GM12865 (cell line): ENCODE results near the gene FRK.

ENCODE experiments used
- DNase-seq: peaks from one replicate; pipeline ENCODE4 v3.0.0; 2010; ENCODE audit warnings: low read depth
- H3K4me3 ChIP-seq: 2 replicates; pipeline ENCODE4 v1.5.1; 2011; ENCODE audit warnings: mild to moderate bottlenecking, low read depth, low read length, control low read depth
- CTCF ChIP-seq: IDR thresholded peaks from 2 replicates; pipeline ENCODE4 v1.5.1; 2011; ENCODE audit warnings: low read length, control low read depth, low read depth, inconsistent platforms; ENCODE audit not compliant: insufficient read depth; ENCODE audit errors: missing control alignments

The FRK gene

GRCh38 chr6:116060572-116061283 lies at the start of gene FRK:
TSS of gene FRK (minus strand) at chr6:116060891. CDS start at chr6:116060311, 580 bp downstream.
- no peak within 1 kb of the TSS for H3K4me3 ChIP-seq
- no peak for TF ChIP-seq CTCF
- DNase-seq = no peak

- no peak for DNase-seq
- H3K4me3 ChIP-seq = no peak overlapping the region
- no peak for TF ChIP-seq CTCF
Observed at GRCh38 chr6:116108836-116109235, 48.1 kb upstream of the FRK start.

- no peak for DNase-seq
- peak overlapping the region; percentile 29; the same call in 1 of the 2 replicates for H3K4me3 ChIP-seq
- TF ChIP-seq CTCF = no peak
Observed at GRCh38 chr6:116106146-116106545, 45.5 kb upstream of the FRK start.

GRCh38 chr6:116105247-116105646 lies 44.6 kb upstream of the FRK start:
- TF ChIP-seq CTCF = no peak
- no peak overlapping the region for H3K4me3 ChIP-seq
- DNase-seq = no peak

- TF ChIP-seq CTCF = no peak
- no peak for DNase-seq
- no peak overlapping the region for H3K4me3 ChIP-seq
Observed at GRCh38 chr6:116104636-116105035, 43.9 kb upstream of the FRK start.

GRCh38 chr6:116102873-116103272 lies 42.2 kb upstream of the FRK start:
- no peak for TF ChIP-seq CTCF

GRCh38 chr6:116101790-116102189 lies 41.1 kb upstream of the FRK start:
- peak overlapping the region; percentile 49 for H3K4me3 ChIP-seq
- peak; percentile 26 for DNase-seq
- no peak for TF ChIP-seq CTCF

More at GRCh38 chr6:116102873-116103272, 42.2 kb upstream of the FRK start:
- peak; percentile 48 for DNase-seq
- peak overlapping the region; percentile 49 for H3K4me3 ChIP-seq
